Activated CD4-positive, alpha-beta T cell treated with anti-CD3 and anti-CD28 coated beads for 1 hour (primary cell): ENCODE data around the gene LRTM2.

Source experiments
- DNase-seq: peaks from one replicate; pipeline ENCODE4 v3.0.0-alpha.2; 2020

The LRTM2 gene

GRCh38 chr12:1820191-1820895 lies at the start of gene LRTM2:
Gene LRTM2 (plus strand): TSS chr12:1820565. CDS start chr12:1828149, 7,584 bp downstream.
- DNase-seq: no peak

GRCh38 chr12:1773937-1774655 lies 46.3 kb upstream of the LRTM2 start:
- no peak for DNase-seq

GRCh38 chr12:1776170-1776921 lies 44.0 kb upstream of the LRTM2 start:
- DNase-seq: no peak

GRCh38 chr12:1777798-1778197 lies 42.6 kb upstream of the LRTM2 start:
- no peak for DNase-seq

- DNase-seq: no peak
Measured at GRCh38 chr12:1778911-1779310, 41.5 kb upstream of the LRTM2 start.

GRCh38 chr12:1779783-1780182 lies 40.6 kb upstream of the LRTM2 start:
- no peak for DNase-seq

- no peak for DNase-seq
Measured at GRCh38 chr12:1781772-1782171, 38.6 kb upstream of the LRTM2 start.

- no peak for DNase-seq
Measured at GRCh38 chr12:1782215-1782614, 38.1 kb upstream of the LRTM2 start.

- DNase-seq: no peak
Measured at GRCh38 chr12:1787714-1788113, 32.7 kb upstream of the LRTM2 start.

GRCh38 chr12:1790444-1790843 lies 29.9 kb upstream of the LRTM2 start:
- DNase-seq: no peak

GRCh38 chr12:1791104-1791841 lies 29.1 kb upstream of the LRTM2 start:
- DNase-seq: peak; percentile 51

- DNase-seq: no peak
Measured at GRCh38 chr12:1792406-1792805, 28.0 kb upstream of the LRTM2 start.

- no peak for DNase-seq
Measured at GRCh38 chr12:1793426-1794210, 26.7 kb upstream of the LRTM2 start.

- DNase-seq: no peak
Measured at GRCh38 chr12:1794440-1795090, 25.8 kb upstream of the LRTM2 start.

- no peak for DNase-seq
Measured at GRCh38 chr12:1795221-1795784, 25.1 kb upstream of the LRTM2 start.

- peak; percentile 92 for DNase-seq
Measured at GRCh38 chr12:1795785-1796514, 24.4 kb upstream of the LRTM2 start.

GRCh38 chr12:1796515-1797010 lies 23.8 kb upstream of the LRTM2 start:
- no peak for DNase-seq

- DNase-seq: no peak
Measured at GRCh38 chr12:1797011-1797901, 23.1 kb upstream of the LRTM2 start.

GRCh38 chr12:1797991-1798640 lies 22.2 kb upstream of the LRTM2 start:
- no peak for DNase-seq
